ENCODE measurements around the gene NFYC.

Gene NFYC

GRCh38 chr1:40648200-40648599 is 43.3 kb upstream of the NFYC start:
- H3K4me2 ChIP-seq (ENCODE audit: insufficient read depth, low read length) = no peak overlapping the region
- no peak overlapping the region for H3K9ac ChIP-seq (ENCODE audit: low read depth, low read length)
- H3K4me3 ChIP-seq (ENCODE audit: low read depth in 1 of 2, low read length in 2 of 2) = no peak overlapping the region
- H3K36me3 ChIP-seq (ENCODE audit: insufficient read depth, low read length) = peaks cover 8% of the 10 kb centered on the region
- H4K20me1 ChIP-seq (ENCODE audit: insufficient read depth, low read length) = peaks cover 47% of the 10 kb centered on the region
- H3K79me2 ChIP-seq (ENCODE audit: insufficient read depth, low read length) = no peaks in the 10 kb centered on the region
- ATAC-seq (ENCODE audit: insufficient read depth, low read depth) = no peak
- H3K27me3 ChIP-seq (ENCODE audit: insufficient read depth, low read length, poor library complexity) = no peaks in the 10 kb centered on the region
- no peaks in the 10 kb centered on the region; the same call in 1 of the 2 replicates for H3K4me1 ChIP-seq (ENCODE audit: insufficient read depth, low read length)
- DNase-seq = no peak
- no peak overlapping the region for H2AFZ ChIP-seq (ENCODE audit: low read depth, low read length)
- no peaks in the 10 kb centered on the region for H3K9me3 ChIP-seq (ENCODE audit: insufficient read depth, low read length, severe bottlenecking)
- H3K27ac ChIP-seq (ENCODE audit: low read length) = no peak overlapping the region
- no peak for TF ChIP-seq CTCF (IDR thresholded peaks at IDR 0.05; ENCODE audit: borderline replicate concordance, extremely low read depth, low read length, poor library complexity, severe bottlenecking)
- no peak for TF ChIP-seq EZH2 (IDR thresholded peaks at IDR 0.05; ENCODE audit: borderline replicate concordance, low read depth, low read length, severe bottlenecking)

GRCh38 chr1:40648928-40649591 is 42.4 kb upstream of the NFYC start:
- Histone ChIP-seq H3K27me3 (ENCODE audit: insufficient read depth, low read length, poor library complexity) (no peaks in the 10 kb centered on the region), H3K36me3 (ENCODE audit: insufficient read depth, low read length) (peaks cover 8% of the 10 kb centered on the region), H3K27ac (ENCODE audit: low read length) (no peak overlapping the region), H3K4me2 (ENCODE audit: insufficient read depth, low read length) (no peak overlapping the region), H3K9ac (ENCODE audit: low read depth, low read length) (no peak overlapping the region), H3K79me2 (ENCODE audit: insufficient read depth, low read length) (no peaks in the 10 kb centered on the region), H4K20me1 (ENCODE audit: insufficient read depth, low read length) (peaks cover 53% of the 10 kb centered on the region), H3K4me3 (ENCODE audit: low read depth in 1 of 2, low read length in 2 of 2) (no peak overlapping the region), H3K9me3 (ENCODE audit: insufficient read depth, low read length, severe bottlenecking) (no peaks in the 10 kb centered on the region), H2AFZ (ENCODE audit: low read depth, low read length) (no peak overlapping the region), H3K4me1 (ENCODE audit: insufficient read depth, low read length) (no peaks in the 10 kb centered on the region; the same call in 1 of the 2 replicates)
- ATAC-seq (ENCODE audit: insufficient read depth, low read depth) (0 out of 3 replicates have a peak, but pooled peaks have one; percentile 19), DNase-seq (no peak)
- no peak for TF ChIP-seq CTCF (IDR thresholded peaks at IDR 0.05; ENCODE audit: borderline replicate concordance, extremely low read depth, low read length, poor library complexity, severe bottlenecking)
- no peak for TF ChIP-seq EZH2 (IDR thresholded peaks at IDR 0.05; ENCODE audit: borderline replicate concordance, low read depth, low read length, severe bottlenecking)

GRCh38 chr1:40649592-40649930 is 41.9 kb upstream of the NFYC start:
- H3K79me2 ChIP-seq (ENCODE audit: insufficient read depth, low read length) = 0 out of 2 replicates have a peak, but pooled peaks cover 3% of the 10 kb centered on the region
- peaks cover 57% of the 10 kb centered on the region for H4K20me1 ChIP-seq (ENCODE audit: insufficient read depth, low read length)
- no peaks in the 10 kb centered on the region; the same call in 1 of the 2 replicates for H3K4me1 ChIP-seq (ENCODE audit: insufficient read depth, low read length)
- H3K4me3 ChIP-seq (ENCODE audit: low read depth in 1 of 2, low read length in 2 of 2) = no peak overlapping the region
- no peak for TF ChIP-seq EZH2 (IDR thresholded peaks at IDR 0.05; ENCODE audit: borderline replicate concordance, low read depth, low read length, severe bottlenecking)
- TF ChIP-seq CTCF (IDR thresholded peaks at IDR 0.05; ENCODE audit: borderline replicate concordance, extremely low read depth, low read length, poor library complexity, severe bottlenecking) = no peak
- H3K9me3 ChIP-seq (ENCODE audit: insufficient read depth, low read length, severe bottlenecking) = no peaks in the 10 kb centered on the region
- no peak overlapping the region for H2AFZ ChIP-seq (ENCODE audit: low read depth, low read length)
- no peak overlapping the region for H3K9ac ChIP-seq (ENCODE audit: low read depth, low read length)
- H3K27ac ChIP-seq (ENCODE audit: low read length) = no peak overlapping the region
- peaks cover 6% of the 10 kb centered on the region for H3K36me3 ChIP-seq (ENCODE audit: insufficient read depth, low read length)
- DNase-seq = no peak
- ATAC-seq (ENCODE audit: insufficient read depth, low read depth) = 0 out of 3 replicates have a peak, but pooled peaks have one; percentile 12
- no peak overlapping the region for H3K4me2 ChIP-seq (ENCODE audit: insufficient read depth, low read length)
- H3K27me3 ChIP-seq (ENCODE audit: insufficient read depth, low read length, poor library complexity) = no peaks in the 10 kb centered on the region

Data from DND-41 (cell line).